C4-2B (cell line): ENCODE measurements around the gene CTNNA2.

Experiments
- CTCF ChIP-seq: fragments of 450-650 bp; conservative IDR thresholded peaks from 2 replicates; pipeline ENCODE4 v1.5.1; 2017; ENCODE audit warnings: mild to moderate bottlenecking
- ZFX ChIP-seq: fragments of 450-650 bp; IDR thresholded peaks from 2 replicates; pipeline ENCODE4 v1.6.1; 2017

GRCh38 chr2:80028051-80028450 lies 515.2 kb downstream of the CTNNA2 start:
- no peak for TF ChIP-seq CTCF
- no peak for TF ChIP-seq ZFX
